Mammary epithelial cell (primary cell): ENCODE data around the gene PCSK7.

ENCODE experiments used
- CTCF ChIP-seq, 2 donors: IDR thresholded peaks in 1 of 2; conservative IDR thresholded peaks in 1 of 2; 2 replicates each; pipeline ENCODE4 v1.5.1; 2011 to 2012; ENCODE audit warnings: inconsistent platforms in 2 of 2, low read length in 2 of 2, mild to moderate bottlenecking in 2 of 2, control low read depth in 1 of 2, low read depth in 1 of 2; ENCODE audit not compliant: insufficient read depth in 1 of 2; ENCODE audit errors: extremely low read depth in 1 of 2
- EZH2 ChIP-seq: IDR thresholded peaks from 2 replicates; pipeline ENCODE4 v1.6.1; 2012; ENCODE audit warnings: low read length, inconsistent platforms, borderline replicate concordance

- TF ChIP-seq CTCF (conservative IDR thresholded peaks at IDR 0.05 in 1 of 2, IDR thresholded peaks at IDR 0.05 in 1 of 2; ENCODE audit: extremely low read depth in 1 of 2, insufficient read depth in 1 of 2, low read depth in 1 of 2, low read length in 2 of 2) (peak; percentile 39 to 61), EZH2 (no peak)
These were observed 34.1 kb downstream of the PCSK7 start for GRCh38 chr11:117197516-117198456.
